SK-N-SH (cell line): ENCODE results near the gene PRKCH. TPM values are rescaled to one million over a fixed set of nuclear protein-coding genes. Genes with fewer than 3 reads are reported as not detected.

ENCODE experiments used
- CTCF ChIA-PET: fragments of 300-600, 350-600 bp; formaldehyde crosslinking; extraction: SDS; loops from one replicate; lab custom pipeline; 2021; lab: Yijun Ruan, JAX
- POLR2A ChIA-PET: fragments of 350-600 bp; sonication (Branson Sonifier 250); formaldehyde crosslinking; extraction: SDS; loops from one replicate; lab custom pipeline; 2020; ENCODE audit warnings: antibody characterized with exemption, inconsistent platforms; lab: Yijun Ruan, JAX
- DNase-seq: peaks from one replicate; pipeline ENCODE4 v3.0.0; 2012
- H2AFZ ChIP-seq: fragments of 200-600 bp; sonication (generic); 2 replicates; pipeline ENCODE4 v1.8.1; 2016; ENCODE audit warnings: antibody characterized with exemption, mild to moderate bottlenecking, low read depth
- H3F3A ChIP-seq: fragments of 200-600 bp; sonication (generic); replicated peaks from 2 replicates; pipeline ENCODE3; 2016; ENCODE audit warnings: antibody characterized with exemption, mild to moderate bottlenecking; ENCODE audit not compliant: insufficient read depth
- H3K27ac ChIP-seq, 2 experiments: fragments of 200-500 bp in 1 of 2; fragments of 200-600 bp in 1 of 2; sonication (Bioruptor generic) in 1 of 2; sonication (generic), shearing (Covaris generic) in 1 of 2; 2 replicates each; pipeline versions ENCODE4 v1.5.1 to v1.6.1; 2014 to 2016; ENCODE audit warnings: low read depth in 2 of 2, inconsistent platforms in 1 of 2, low read length in 1 of 2, mild to moderate bottlenecking in 1 of 2, mixed read lengths in 1 of 2
- H3K27me3 ChIP-seq: fragments of 200-600 bp; sonication (generic), shearing (Covaris generic); 2 replicates; pipeline ENCODE4 v1.6.1; 2016; ENCODE audit warnings: mixed run types; ENCODE audit not compliant: insufficient read depth
- H3K36me3 ChIP-seq, 2 experiments: fragments of 200-500 bp in 1 of 2; fragments of 200-600 bp in 1 of 2; sonication (Bioruptor generic) in 1 of 2; sonication (generic) in 1 of 2; replicated peaks in 1 of 2; 2 replicates each; pipeline versions ENCODE3 to v1.5.1; 2014 to 2016; ENCODE audit warnings: low read length in 1 of 2, mild to moderate bottlenecking in 1 of 2; ENCODE audit not compliant: insufficient read depth in 2 of 2, control insufficient read depth in 1 of 2
- H3K4me1 ChIP-seq, 2 experiments: fragments of 200-500 bp in 1 of 2; fragments of 200-600 bp in 1 of 2; sonication (Bioruptor generic) in 1 of 2; sonication (generic), shearing (Covaris generic) in 1 of 2; 2 replicates each; pipeline versions ENCODE4 v1.5.1 to v1.6.1; 2014 to 2016; ENCODE audit warnings: low read depth in 1 of 2, low read length in 1 of 2, mixed run types in 1 of 2; ENCODE audit not compliant: insufficient read depth in 2 of 2, control insufficient read depth in 1 of 2
- H3K4me2 ChIP-seq: fragments of 200-600 bp; sonication (generic), shearing (Covaris generic); 2 replicates; pipeline ENCODE4 v1.6.1; 2017; ENCODE audit warnings: mixed run types
- H3K4me3 ChIP-seq, 2 experiments: fragments of 200-500 bp in 1 of 2; fragments of 200-600 bp in 1 of 2; sonication (Bioruptor generic) in 1 of 2; sonication (generic), shearing (Covaris generic) in 1 of 2; 2 replicates each; pipeline versions ENCODE4 v1.5.1 to v1.8.1; 2014 to 2016; ENCODE audit warnings: low read depth in 2 of 2, inconsistent platforms in 1 of 2, low read length in 1 of 2, mild to moderate bottlenecking in 1 of 2, mixed read lengths in 1 of 2, moderate library complexity in 1 of 2
- H3K79me2 ChIP-seq: fragments of 200-600 bp; sonication (generic); 2 replicates; pipeline ENCODE4 v1.8.1; 2017; ENCODE audit warnings: mild to moderate bottlenecking; ENCODE audit not compliant: insufficient read depth
- H3K9ac ChIP-seq: fragments of 200-600 bp; sonication (generic); 2 replicates; pipeline ENCODE4 v1.6.1; 2017; ENCODE audit warnings: mixed run types
- H3K9me2 ChIP-seq: fragments of 200-600 bp; sonication (generic); 2 replicates; pipeline ENCODE4 v1.6.1; 2017; ENCODE audit warnings: mixed run types
- H3K9me3 ChIP-seq: fragments of 200-600 bp; sonication (generic); 2 replicates; pipeline ENCODE4 v1.6.1; 2017; ENCODE audit warnings: mixed run types, mild to moderate bottlenecking, moderate library complexity
- H4K20me1 ChIP-seq: fragments of 200-600 bp; sonication (generic); 2 replicates; pipeline ENCODE4 v1.6.1; 2017; ENCODE audit warnings: mild to moderate bottlenecking, mixed run types; ENCODE audit not compliant: insufficient read depth
- CHD2 ChIP-seq: fragments of 150-350 bp; IDR thresholded peaks from 2 replicates; pipeline ENCODE4 v1.6.1; 2018; ENCODE audit warnings: low read length; ENCODE audit not compliant: partially characterized antibody
- FOSL2 ChIP-seq: IDR thresholded peaks from 2 replicates; pipeline ENCODE4 v1.4.0; 2012; ENCODE audit warnings: low read depth, mild to moderate bottlenecking, moderate library complexity, borderline replicate concordance
- FOXJ3 ChIP-seq: sonication (generic); formaldehyde crosslinking; IDR thresholded peaks from 2 replicates; pipeline ENCODE4 v1.5.1; 2020; ENCODE audit warnings: mild to moderate bottlenecking, missing genetic modification reagents
- FOXM1 ChIP-seq: IDR thresholded peaks from 2 replicates; pipeline ENCODE4 v1.4.0; 2012; ENCODE audit warnings: low read depth, mild to moderate bottlenecking
- GATA2 ChIP-seq: sonication (generic); formaldehyde crosslinking; IDR thresholded peaks from 2 replicates; pipeline ENCODE4 v1.5.0; 2020; ENCODE audit warnings: mild to moderate bottlenecking, missing genetic modification reagents
- MAX ChIP-seq: IDR thresholded peaks from 2 replicates; pipeline ENCODE4 v1.4.0; 2012; ENCODE audit warnings: low read depth
- PBX3 ChIP-seq: IDR thresholded peaks from 2 replicates; pipeline ENCODE4; 2012
- POLR2AphosphoS5 ChIP-seq: IDR thresholded peaks from 2 replicates; pipeline ENCODE4 v1.6.1; 2012; ENCODE audit warnings: low read depth, low read length
- RFX5 ChIP-seq: IDR thresholded peaks from 2 replicates; pipeline ENCODE4 v1.6.1; 2012; ENCODE audit warnings: mild to moderate bottlenecking, improper control_type of control experiment, low read length
- RXRA ChIP-seq: IDR thresholded peaks from 2 replicates; pipeline ENCODE4 v1.4.0; 2012; ENCODE audit warnings: low read depth, mild to moderate bottlenecking, borderline replicate concordance
- SIN3A ChIP-seq: IDR thresholded peaks from 2 replicates; pipeline ENCODE4 v1.6.1; 2012; ENCODE audit warnings: low read depth, mild to moderate bottlenecking, low read length, moderate library complexity, borderline replicate concordance
- SMC3 ChIP-seq: IDR thresholded peaks from 2 replicates; pipeline ENCODE4 v1.6.1; 2012; ENCODE audit warnings: low read depth, low read length, improper control_type of control experiment
- TCF12 ChIP-seq: IDR thresholded peaks from 2 replicates; pipeline ENCODE4 v1.4.0; 2012
- TEAD4 ChIP-seq: IDR thresholded peaks from 2 replicates; pipeline ENCODE4 v1.4.0; 2012; ENCODE audit warnings: mild to moderate bottlenecking, borderline replicate concordance; ENCODE audit not compliant: insufficient read depth
- USF2 ChIP-seq: fragments of 150-350 bp; IDR thresholded peaks from 2 replicates; pipeline ENCODE4 v1.6.1; 2017; ENCODE audit warnings: antibody characterized with exemption, low read length, low read depth, borderline replicate concordance
- YY1 ChIP-seq: IDR thresholded peaks from 2 replicates; pipeline ENCODE4 v1.4.0; 2012; ENCODE audit warnings: low read depth, mild to moderate bottlenecking
- WGBS: methylation state at CpG from one replicate; pipeline ENCODE4 v1.1.6; 2017; ENCODE audit warnings: low lambda C conversion rate; 5-methylcytosine and 5-hydroxymethylcytosine counted together
- polyA plus RNA-seq, 3 experiments: library from polyadenylated mRNA; depleted of rRNA; stranded (reverse); fragments of >200 nt; gene quantifications; 2 replicates each; pipeline ENCODE4 v1.2.3, GENCODE V29; 2012
- TF ChIP-seq, protein P1 (sequence below): IDR thresholded peaks from 2 replicates; pipeline ENCODE4 v1.4.0; 2012; ENCODE audit warnings: low read depth, borderline replicate concordance
- TF ChIP-seq, protein P2 (sequence below): IDR thresholded peaks from 2 replicates; pipeline ENCODE4 v1.4.0; 2012; ENCODE audit warnings: low read depth, borderline replicate concordance

Gene PRKCH
- polyA plus RNA-seq, 1 of the 3 experiments (the other 2 are of a cell fraction) = 4.2 TPM

DNA sequence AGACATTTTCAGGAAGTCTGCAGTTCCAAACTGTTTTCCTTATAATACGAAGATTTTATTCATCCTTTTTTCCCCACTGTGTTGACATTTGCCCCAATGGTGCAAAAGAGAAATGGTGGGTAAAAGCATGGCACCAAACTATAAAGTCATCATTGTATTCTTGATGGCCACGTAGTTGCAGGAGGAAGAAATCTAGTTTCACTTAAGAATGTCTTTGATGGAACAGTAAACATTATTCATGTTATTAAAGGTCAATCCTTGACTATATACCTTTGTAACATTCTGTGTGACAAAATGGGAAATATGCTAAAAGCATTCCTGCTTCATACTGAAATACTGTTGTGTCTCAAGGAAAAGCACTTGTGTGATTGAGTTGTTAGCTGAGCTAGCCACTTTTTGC, 80.1 kb downstream of the PRKCH start:
- Histone ChIP-seq H3K4me3 (no peak overlapping the region), H3K9ac (no peak overlapping the region), H3K9me2 (no peaks in the 10 kb centered on the region), H3K9me3 (no peaks in the 10 kb centered on the region), H3K4me2 (no peak overlapping the region), H3K4me1 (peaks cover 0 to 5% of the 10 kb centered on the region in 2 experiments; a peak in 2 of 4 replicates), H4K20me1 (no peaks in the 10 kb centered on the region), H3K27ac (no peak overlapping the region), H2AFZ (no peak overlapping the region), H3F3A (no peaks in the 10 kb centered on the region), H3K36me3 (no peaks in the 10 kb centered on the region), H3K79me2 (no peaks in the 10 kb centered on the region), H3K27me3 (no peaks in the 10 kb centered on the region)
- no peak for DNase-seq
- 50% methylated on average over 2 of the region's 2 CpGs for WGBS
- POLR2A ChIA-PET = no interaction called here
- CTCF ChIA-PET = no interaction called here
- TF ChIP-seq FOSL2 (no peak), POLR2AphosphoS5 (no peak), TCF12 (no peak), FOXM1 (no peak), TEAD4 (no peak), GATA2 (CRISPR knock-in tag) (no peak)

GRCh38 chr14:61403411-61403810, 82.0 kb downstream of the PRKCH start:
- no peak overlapping the region for H3K9ac ChIP-seq
- CTCF ChIA-PET = interaction anchor here (0.7 to 1.2 kb wide), 2 partner anchors 9 to 71 kb away, joined by 3 read pairs; no protein-coding TSS in a partner anchor
- H3F3A ChIP-seq = no peaks in the 10 kb centered on the region
- H3K4me2 ChIP-seq = no peak overlapping the region
- H4K20me1 ChIP-seq = no peaks in the 10 kb centered on the region
- TF ChIP-seq TCF12 (no peak), GATA2 (CRISPR knock-in tag) (no peak), TEAD4 (no peak), RXRA (no peak), POLR2AphosphoS5 (no peak), PBX3 (no peak), YY1 (no peak), FOXJ3 (no peak), SMC3 (no peak), SIN3A (no peak), MAX (no peak), RFX5 (no peak), FOSL2 (no peak), USF2 (no peak), CHD2 (no peak)
- TF ChIP-seq, protein P1, sequence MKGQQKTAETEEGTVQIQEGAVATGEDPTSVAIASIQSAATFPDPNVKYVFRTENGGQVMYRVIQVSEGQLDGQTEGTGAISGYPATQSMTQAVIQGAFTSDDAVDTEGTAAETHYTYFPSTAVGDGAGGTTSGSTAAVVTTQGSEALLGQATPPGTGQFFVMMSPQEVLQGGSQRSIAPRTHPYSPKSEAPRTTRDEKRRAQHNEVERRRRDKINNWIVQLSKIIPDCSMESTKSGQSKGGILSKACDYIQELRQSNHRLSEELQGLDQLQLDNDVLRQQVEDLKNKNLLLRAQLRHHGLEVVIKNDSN = no peak
- TF ChIP-seq, protein P2, sequence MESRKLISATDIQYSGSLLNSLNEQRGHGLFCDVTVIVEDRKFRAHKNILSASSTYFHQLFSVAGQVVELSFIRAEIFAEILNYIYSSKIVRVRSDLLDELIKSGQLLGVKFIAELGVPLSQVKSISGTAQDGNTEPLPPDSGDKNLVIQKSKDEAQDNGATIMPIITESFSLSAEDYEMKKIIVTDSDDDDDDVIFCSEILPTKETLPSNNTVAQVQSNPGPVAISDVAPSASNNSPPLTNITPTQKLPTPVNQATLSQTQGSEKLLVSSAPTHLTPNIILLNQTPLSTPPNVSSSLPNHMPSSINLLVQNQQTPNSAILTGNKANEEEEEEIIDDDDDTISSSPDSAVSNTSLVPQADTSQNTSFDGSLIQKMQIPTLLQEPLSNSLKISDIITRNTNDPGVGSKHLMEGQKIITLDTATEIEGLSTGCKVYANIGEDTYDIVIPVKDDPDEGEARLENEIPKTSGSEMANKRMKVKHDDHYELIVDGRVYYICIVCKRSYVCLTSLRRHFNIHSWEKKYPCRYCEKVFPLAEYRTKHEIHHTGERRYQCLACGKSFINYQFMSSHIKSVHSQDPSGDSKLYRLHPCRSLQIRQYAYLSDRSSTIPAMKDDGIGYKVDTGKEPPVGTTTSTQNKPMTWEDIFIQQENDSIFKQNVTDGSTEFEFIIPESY = no peak
- POLR2A ChIA-PET = no interaction called here
- H3K27me3 ChIP-seq = no peaks in the 10 kb centered on the region
- no peaks in the 10 kb centered on the region for H3K9me2 ChIP-seq
- no peak overlapping the region for H2AFZ ChIP-seq
- H3K79me2 ChIP-seq = no peaks in the 10 kb centered on the region
- no peak overlapping the region for H3K27ac ChIP-seq
- 78% methylated on average over 2 of the region's 2 CpGs for WGBS
- no peak for DNase-seq
- H3K4me1 ChIP-seq = peaks cover 0 to 8% of the 10 kb centered on the region in 2 experiments; a peak in 2 of 4 replicates
- H3K9me3 ChIP-seq = no peaks in the 10 kb centered on the region
- no peaks in the 10 kb centered on the region for H3K36me3 ChIP-seq
- H3K4me3 ChIP-seq = no peak overlapping the region
